Endothelial cell of umbilical vein (primary cell): Measurements from ENCODE around the gene GTF2H2C_2.
A peak's percentile ranks its signal among the peaks of the same experiment; 100 is the strongest.
"Not testable (repeated sequence)": the region's sequence is repeated elsewhere in the genome, so short reads cannot be mapped to it uniquely, and the experiment has no call there.

Experiments used
- BruUV-seq: library from RNA; stranded (reverse); fragments of 400-500 nt; replicated peaks from 2 replicates; lab custom pipeline; 2021; lab: Mats Ljungman, UMichigan
- CTCF ChIA-PET: fragments of 300-600, 350-600 bp; sonication (Branson Sonifier 250); formaldehyde crosslinking; loops from one replicate; lab custom pipeline; 2021; ENCODE audit warnings: antibody characterized with exemption, inconsistent platforms; lab: Charles Lee
- POLR2A ChIA-PET: fragments of 300-600, 350-600 bp; sonication (Branson Sonifier 250); formaldehyde crosslinking; loops from one replicate; lab custom pipeline; 2021; ENCODE audit warnings: antibody characterized with exemption, inconsistent platforms; lab: Charles Lee
- DNase-seq: peaks from one replicate; pipeline ENCODE4 v3.0.0-alpha.2; 2011; ENCODE audit warnings: low read depth, low spot score
- FAIRE-seq: peaks from 2 replicates; lab custom pipeline; 2011; peaks lifted over from hg19 to GRCh38; lab: Jason Lieb, UNC
- H2AFZ ChIP-seq: 2 replicates; pipeline ENCODE4 v1.6.0; 2012; ENCODE audit warnings: low read depth, low read length, control low read depth, inconsistent platforms
- H3K27ac ChIP-seq: 2 replicates; pipeline ENCODE4 v1.5.1; 2011; ENCODE audit warnings: low read depth, mild to moderate bottlenecking, control low read depth, low read length, moderate library complexity; ENCODE audit not compliant: insufficient read depth
- H3K27me3 ChIP-seq, 2 experiments: 2 replicates each; pipeline versions ENCODE4 v1.6.0 to v1.6.1; 2011; ENCODE audit warnings: low read length in 2 of 2, mixed read lengths in 1 of 2; ENCODE audit not compliant: control insufficient read depth in 2 of 2, insufficient read depth in 2 of 2
- H3K36me3 ChIP-seq, 2 experiments: 2 replicates in 1 of 2; 3 replicates in 1 of 2; pipeline ENCODE4 v1.5.1; 2011; ENCODE audit warnings: low read length in 2 of 2, mild to moderate bottlenecking in 1 of 2, moderate library complexity in 1 of 2; ENCODE audit not compliant: control insufficient read depth in 2 of 2, insufficient read depth in 2 of 2; ENCODE audit errors: extremely low read depth in 1 of 2
- H3K4me1 ChIP-seq: 3 replicates; pipeline ENCODE4 v1.5.1; 2011; ENCODE audit warnings: mild to moderate bottlenecking, low read length; ENCODE audit not compliant: control insufficient read depth, insufficient read depth; ENCODE audit errors: extremely low read depth
- H3K4me2 ChIP-seq: 2 replicates; pipeline ENCODE4 v1.6.1; 2011; ENCODE audit warnings: low read length, control low read depth, mixed read lengths; ENCODE audit not compliant: insufficient read depth
- H3K4me3 ChIP-seq, 3 experiments: fragments of 200-600 bp in 1 of 3; sonication (generic), shearing (Covaris generic) in 1 of 3; replicated peaks in 1 of 3; 2 replicates each; pipeline ENCODE4 v1.5.1; 2011 to 2016; ENCODE audit warnings: control low read depth in 3 of 3, low read length in 3 of 3, mild to moderate bottlenecking in 2 of 3, inconsistent platforms in 1 of 3, low read depth in 1 of 3, moderate library complexity in 1 of 3; ENCODE audit not compliant: insufficient read depth in 1 of 3
- H3K79me2 ChIP-seq: 2 replicates; pipeline ENCODE4 v1.6.0; 2012; ENCODE audit warnings: low read length, inconsistent platforms; ENCODE audit not compliant: control insufficient read depth, insufficient read depth
- H3K9ac ChIP-seq: replicated peaks from 2 replicates; pipeline ENCODE3; 2011; ENCODE audit warnings: low read length, control low read depth; ENCODE audit not compliant: insufficient read depth; ENCODE audit errors: extremely low read depth
- H3K9me1 ChIP-seq: replicated peaks from 3 replicates; pipeline ENCODE4 v1.6.0; 2011; ENCODE audit warnings: mild to moderate bottlenecking, low read length; ENCODE audit not compliant: control insufficient read depth, insufficient read depth; ENCODE audit errors: extremely low read depth
- H3K9me3 ChIP-seq: replicated peaks from 2 replicates; pipeline ENCODE4 v1.5.1; 2012; ENCODE audit warnings: low read length, inconsistent platforms; ENCODE audit not compliant: control insufficient read depth, insufficient read depth
- H4K20me1 ChIP-seq: replicated peaks from 2 replicates; pipeline ENCODE3; 2011; ENCODE audit warnings: mild to moderate bottlenecking, low read length; ENCODE audit not compliant: control insufficient read depth, insufficient read depth; ENCODE audit errors: extremely low read depth
- dilution Hi-C: fragments of 300-500 bp; cut with MboI; formaldehyde crosslinking; loops from one replicate; pipeline ENCODE4 v1.15.0; 2019; ENCODE audit warnings: low sequenced_read_pairs; ENCODE audit not compliant: extremely low pct_ligation_motif_present
- intact Hi-C: fragments of 100-400 bp; cut with micrococcal nuclease; formaldehyde crosslinking; loops from one replicate; pipeline ENCODE4 v1.10.0; 2022

The GTF2H2C_2 gene

DNA sequence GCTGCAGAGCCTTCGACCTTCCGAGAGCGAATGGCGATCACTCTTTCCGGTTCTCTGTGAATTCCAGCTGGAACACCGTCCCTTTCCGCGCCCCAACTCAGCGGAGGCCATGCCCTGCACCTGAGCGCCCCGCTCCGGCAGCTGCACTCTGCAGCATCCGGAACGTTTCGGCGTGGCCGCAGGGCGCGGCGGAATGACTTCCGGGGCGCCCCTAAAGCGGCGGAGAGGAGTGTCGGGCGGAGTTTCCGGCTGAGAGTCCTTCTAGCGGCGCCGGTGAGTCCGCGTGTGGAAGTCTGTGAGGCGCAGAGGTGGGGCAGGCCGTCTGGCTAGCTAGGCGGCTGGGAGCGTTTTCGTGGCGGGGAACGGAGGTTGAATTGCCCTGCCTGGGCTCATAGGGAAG, at the start of gene GTF2H2C_2:
Gene GTF2H2C_2, plus strand, starts transcription at position 252 of the 400 bp plus-strand sequence.
- H3K9ac ChIP-seq, DNase-seq, H3K9me3 ChIP-seq, intact Hi-C loops, H2AFZ ChIP-seq, POLR2A ChIA-PET, H3K4me1 ChIP-seq, H3K79me2 ChIP-seq, H3K9me1 ChIP-seq, dilution Hi-C loops, FAIRE-seq, H3K36me3 ChIP-seq, H3K4me3 ChIP-seq, H3K27me3 ChIP-seq, BruUV-seq, CTCF ChIA-PET, H3K4me2 ChIP-seq, H4K20me1 ChIP-seq, H3K27ac ChIP-seq: not testable (repeated sequence)

DNA sequence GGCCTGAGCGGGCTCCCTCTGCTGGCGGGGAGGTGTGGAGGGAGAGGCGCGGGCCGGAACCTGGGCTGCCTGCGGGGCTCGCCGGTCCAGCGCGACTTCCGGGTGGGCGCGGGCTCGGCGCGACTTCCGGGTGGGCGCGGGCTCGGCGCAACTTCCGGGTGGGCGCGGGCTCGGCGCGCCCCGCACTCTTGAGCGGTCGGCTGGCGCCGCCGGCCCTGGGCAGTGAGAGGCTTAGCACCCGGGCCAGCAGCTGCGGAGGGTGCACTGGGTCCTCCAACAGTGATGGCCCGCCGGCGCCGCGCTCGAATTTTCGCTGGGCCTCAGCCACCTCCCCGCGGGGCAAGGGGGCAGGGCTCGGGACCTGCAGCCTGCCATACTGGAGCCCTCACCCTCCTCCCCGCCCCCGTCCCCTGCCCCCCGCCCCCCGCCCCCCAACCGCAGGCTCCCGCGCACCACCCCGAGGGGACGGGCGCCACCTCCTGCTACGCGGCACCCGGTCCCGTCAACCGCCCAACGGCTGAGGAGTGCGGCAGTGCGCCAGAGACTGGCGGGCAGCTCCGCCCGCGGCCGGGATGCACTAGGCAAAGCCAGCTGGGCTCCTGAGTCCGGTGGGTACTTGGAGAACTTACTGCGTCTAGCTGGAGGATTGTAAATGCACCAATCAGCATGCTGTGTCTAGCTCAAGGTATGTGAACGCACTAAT, 14.0 kb upstream of the GTF2H2C_2 start:
- H3K79me2 ChIP-seq, H4K20me1 ChIP-seq, BruUV-seq, intact Hi-C loops, H2AFZ ChIP-seq, H3K4me1 ChIP-seq, H3K27ac ChIP-seq, H3K27me3 ChIP-seq, H3K9ac ChIP-seq, H3K4me2 ChIP-seq, H3K9me3 ChIP-seq, dilution Hi-C loops, CTCF ChIA-PET, FAIRE-seq, POLR2A ChIA-PET, H3K36me3 ChIP-seq, H3K9me1 ChIP-seq: not testable (repeated sequence)
- H3K4me3 ChIP-seq, result peak overlapping the region in 1 of 3 experiments; percentile 35
- DNase-seq, result peak; percentile 53

- dilution Hi-C loops, H2AFZ ChIP-seq, BruUV-seq, POLR2A ChIA-PET, DNase-seq, H4K20me1 ChIP-seq, H3K36me3 ChIP-seq, H3K4me3 ChIP-seq, FAIRE-seq, H3K27me3 ChIP-seq, H3K9me1 ChIP-seq, H3K9me3 ChIP-seq, H3K4me2 ChIP-seq, H3K27ac ChIP-seq, H3K4me1 ChIP-seq, CTCF ChIA-PET, H3K79me2 ChIP-seq, intact Hi-C loops, H3K9ac ChIP-seq: not testable (repeated sequence)
These were observed 6.2 kb downstream of the GTF2H2C_2 start for GRCh38 chr5:70421322-70421721.

DNA sequence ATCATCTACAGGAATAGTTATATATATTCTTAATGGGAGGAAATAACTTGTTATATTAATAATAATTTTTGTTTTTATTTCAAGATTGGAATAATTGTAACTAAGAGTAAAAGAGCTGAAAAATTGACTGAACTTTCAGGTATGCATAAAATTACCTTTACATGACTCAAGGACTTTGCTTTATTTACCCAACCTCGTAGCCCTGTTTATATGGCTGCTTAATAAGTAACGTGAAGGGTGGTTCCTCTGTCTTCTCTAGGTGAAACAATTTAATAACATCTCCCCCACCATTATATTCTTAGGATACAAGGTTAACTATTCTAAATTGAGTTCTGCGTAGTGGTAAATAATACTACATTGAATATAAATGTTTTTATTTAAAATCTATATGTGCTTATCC, 8.0 kb downstream of the GTF2H2C_2 start:
- intact Hi-C loops, result not testable (repeated sequence)

More for the DNA sequence above, 8.0 kb downstream of the GTF2H2C_2 start:
- H3K4me1 ChIP-seq, H3K27ac ChIP-seq, BruUV-seq, dilution Hi-C loops, POLR2A ChIA-PET, H3K9me3 ChIP-seq, H3K79me2 ChIP-seq, H3K9ac ChIP-seq, H2AFZ ChIP-seq, DNase-seq, CTCF ChIA-PET, H4K20me1 ChIP-seq, FAIRE-seq, H3K27me3 ChIP-seq, H3K4me2 ChIP-seq, H3K9me1 ChIP-seq, H3K36me3 ChIP-seq, H3K4me3 ChIP-seq: not testable (repeated sequence)
